Caco-2 (cell line): ENCODE measurements around the gene LMLN. TPM values are rescaled to one million over a fixed set of nuclear protein-coding genes. Genes with fewer than 3 reads are reported as not detected.

Source experiments
- BruUV-seq: library from RNA; stranded (reverse); fragments of 400-500 nt; replicated peaks from 2 replicates; lab custom pipeline; 2021; lab: Mats Ljungman, UMichigan
- CTCF ChIA-PET: fragments of 300-600 bp; sonication (Branson Sonifier 250); formaldehyde crosslinking; loops from one replicate; lab custom pipeline; 2022; ENCODE audit warnings: antibody characterized with exemption; lab: Charles Lee
- POLR2A ChIA-PET: fragments of 300-600 bp; sonication (Branson Sonifier 250); formaldehyde crosslinking; loops from one replicate; lab custom pipeline; 2022; ENCODE audit warnings: antibody characterized with exemption; lab: Charles Lee
- DNase-seq, 2 experiments: peaks; one replicate each; pipeline versions ENCODE4 v3.0.0 to v3.0.0-alpha.2; 2020 to 2022
- H3K27me3 ChIP-seq: replicated peaks from 2 replicates; pipeline ENCODE4 v1.6.0; 2011; ENCODE audit warnings: low read length; ENCODE audit not compliant: control insufficient read depth, insufficient read depth
- H3K36me3 ChIP-seq: 2 replicates; pipeline ENCODE4 v1.5.1; 2011; ENCODE audit warnings: low read length; ENCODE audit not compliant: control insufficient read depth, insufficient read depth
- H3K4me1 ChIP-seq: fragments of 250-450 bp; sonication (Bioruptor Pico); 2 replicates; pipeline ENCODE4 v1.5.1; 2020; ENCODE audit warnings: mild to moderate bottlenecking
- H3K4me3 ChIP-seq: 2 replicates; pipeline ENCODE4 v1.5.1; 2011; ENCODE audit warnings: low read depth, mild to moderate bottlenecking, control low read depth, low read length
- H3K9me3 ChIP-seq: fragments of 250-450 bp; sonication (Bioruptor Pico); 2 replicates; pipeline ENCODE4 v1.5.1; 2020; ENCODE audit warnings: mild to moderate bottlenecking, moderate library complexity
- H3K27ac Mint-ChIP-seq: one replicate; pipeline ENCODE4 v1.8.0; 2022; ENCODE audit warnings: mixed read lengths; ENCODE audit not compliant: unreplicated experiment
- H3K27me3 Mint-ChIP-seq: one replicate; pipeline ENCODE4 v1.8.0; 2022; ENCODE audit warnings: mixed read lengths; ENCODE audit not compliant: insufficient read depth, unreplicated experiment
- H3K36me3 Mint-ChIP-seq: one replicate; pipeline ENCODE4 v1.8.0; 2022; ENCODE audit warnings: mild to moderate bottlenecking, mixed read lengths; ENCODE audit not compliant: insufficient read depth, unreplicated experiment
- H3K4me1 Mint-ChIP-seq: one replicate; pipeline ENCODE4 v1.8.0; 2022; ENCODE audit warnings: low read depth, mixed read lengths; ENCODE audit not compliant: unreplicated experiment
- H3K4me3 Mint-ChIP-seq: one replicate; pipeline ENCODE4 v1.8.0; 2022; ENCODE audit warnings: mild to moderate bottlenecking, moderate library complexity, mixed read lengths; ENCODE audit not compliant: unreplicated experiment
- H3K9me3 Mint-ChIP-seq: one replicate; pipeline ENCODE4 v1.8.0; 2022; ENCODE audit warnings: mixed read lengths; ENCODE audit not compliant: unreplicated experiment
- CTCF ChIP-seq, 2 experiments: fragments of 200-600 bp in 1 of 2; IDR thresholded peaks; 1 replicate in 1 of 2; 2 replicates in 1 of 2; pipeline versions ENCODE4 v1.5.1 to v1.8.0; 2011 to 2022; ENCODE audit warnings: antibody characterized with exemption in 1 of 2, control low read depth in 1 of 2, inconsistent platforms in 1 of 2, low read depth in 1 of 2, low read length in 1 of 2, mild to moderate bottlenecking in 1 of 2, moderate library complexity in 1 of 2; ENCODE audit not compliant: insufficient read depth in 1 of 2, severe bottlenecking in 1 of 2, unreplicated experiment in 1 of 2
- intact Hi-C: fragments of 100-400 bp; cut with micrococcal nuclease; formaldehyde crosslinking; loops from one replicate; pipeline ENCODE4 v1.10.0; 2022; ENCODE audit not compliant: unreplicated experiment
- total RNA-seq: library from RNA; stranded (reverse); gene quantifications from 2 replicates; pipeline ENCODE4 v1.2.3, GENCODE V29; 2022

Gene LMLN
- total RNA-seq, 1 experiment from 2014 or later = 2.4 TPM

GRCh38 chr3:197989651-197990050 lies 29.6 kb downstream of the LMLN start:
- ChIA-PET POLR2A (no interaction called here), CTCF (no interaction called here)
- no peaks in the 10 kb centered on the region for H3K9me3 ChIP-seq
- H3K36me3 Mint-ChIP-seq = no peaks in the 10 kb centered on the region
- no peaks in the 10 kb centered on the region for H3K27me3 Mint-ChIP-seq
- no TSS peak for BruUV-seq
- no peaks in the 10 kb centered on the region for H3K4me1 ChIP-seq
- H3K27ac Mint-ChIP-seq = no peak overlapping the region
- no peaks in the 10 kb centered on the region for H3K36me3 ChIP-seq
- DNase-seq = no peak
- no peaks in the 10 kb centered on the region for H3K9me3 Mint-ChIP-seq
- intact Hi-C loops = no loop called here
- no peaks in the 10 kb centered on the region for H3K4me1 Mint-ChIP-seq
- H3K4me3 ChIP-seq = no peak overlapping the region
- no peaks in the 10 kb centered on the region for H3K27me3 ChIP-seq
- TF ChIP-seq CTCF (IDR thresholded peaks at IDR 0.05; ENCODE audit: insufficient read depth in 1 of 2, low read depth in 1 of 2, low read length in 1 of 2, severe bottlenecking in 1 of 2, unreplicated experiment in 1 of 2) = no peak
- H3K4me3 Mint-ChIP-seq = no peak overlapping the region

- Histone ChIP-seq H3K36me3 (no peaks in the 10 kb centered on the region), H3K9me3 (no peaks in the 10 kb centered on the region), H3K4me1 (no peaks in the 10 kb centered on the region), H3K27me3 (no peaks in the 10 kb centered on the region), H3K4me3 (no peak overlapping the region)
- DNase-seq = no peak
- intact Hi-C loops = no loop called here
- H3K27me3 Mint-ChIP-seq = no peaks in the 10 kb centered on the region
- H3K4me1 Mint-ChIP-seq = no peaks in the 10 kb centered on the region
- no peaks in the 10 kb centered on the region for H3K36me3 Mint-ChIP-seq
- POLR2A ChIA-PET = no interaction called here
- no TSS peak for BruUV-seq
- no peak overlapping the region for H3K27ac Mint-ChIP-seq
- no peak for TF ChIP-seq CTCF (IDR thresholded peaks at IDR 0.05; ENCODE audit: insufficient read depth in 1 of 2, low read depth in 1 of 2, low read length in 1 of 2, severe bottlenecking in 1 of 2, unreplicated experiment in 1 of 2)
- no peaks in the 10 kb centered on the region for H3K9me3 Mint-ChIP-seq
- CTCF ChIA-PET = no interaction called here
- no peak overlapping the region for H3K4me3 Mint-ChIP-seq
Measured at GRCh38 chr3:197994736-197995135, 34.7 kb downstream of the LMLN start.

GRCh38 chr3:197996855-197997254 lies 36.8 kb downstream of the LMLN start:
- H3K4me3 ChIP-seq = no peak overlapping the region
- POLR2A ChIA-PET = no interaction called here
- H3K36me3 ChIP-seq = no peaks in the 10 kb centered on the region
- CTCF ChIA-PET = no interaction called here
- H3K36me3 Mint-ChIP-seq = no peaks in the 10 kb centered on the region
- H3K9me3 Mint-ChIP-seq = no peaks in the 10 kb centered on the region
- no peak for TF ChIP-seq CTCF (IDR thresholded peaks at IDR 0.05; ENCODE audit: insufficient read depth in 1 of 2, low read depth in 1 of 2, low read length in 1 of 2, severe bottlenecking in 1 of 2, unreplicated experiment in 1 of 2)
- H3K4me1 ChIP-seq = no peaks in the 10 kb centered on the region
- H3K4me1 Mint-ChIP-seq = no peaks in the 10 kb centered on the region
- BruUV-seq = no TSS peak
- intact Hi-C loops = no loop called here
- no peaks in the 10 kb centered on the region for H3K27me3 ChIP-seq
- H3K27ac Mint-ChIP-seq = no peak overlapping the region
- no peak overlapping the region for H3K4me3 Mint-ChIP-seq
- no peak for DNase-seq
- H3K27me3 Mint-ChIP-seq = no peaks in the 10 kb centered on the region
- no peaks in the 10 kb centered on the region for H3K9me3 ChIP-seq
